Liver (tissue), 9 donors: Measurements from ENCODE around the gene MARCHF6. TPM values are rescaled to one million over a fixed set of nuclear protein-coding genes. Genes with fewer than 3 reads are reported as not detected.

Experiments used
- DNase-seq: peaks from one replicate; pipeline ENCODE4 v3.0.0-alpha.2; 2017; ENCODE audit warnings: low spot score
- H3K27ac ChIP-seq, 2 donors: one replicate each; pipeline ENCODE4 v1.7.0; 2013; ENCODE audit warnings: inconsistent platforms in 2 of 2, low read length in 2 of 2, control low read depth in 1 of 2, low read depth in 1 of 2, mild to moderate bottlenecking in 1 of 2
- H3K27me3 ChIP-seq, 4 donors: one replicate each; pipeline versions ENCODE4 v1.6.1 to v1.7.0; 2013; ENCODE audit warnings: low read length in 3 of 4, inconsistent platforms in 1 of 4, mild to moderate bottlenecking in 1 of 4, moderate library complexity in 1 of 4; ENCODE audit not compliant: control insufficient read depth in 4 of 4, insufficient read depth in 4 of 4
- H3K36me3 ChIP-seq, 4 donors: one replicate each; pipeline versions ENCODE4 v1.6.1 to v1.7.0; 2013; ENCODE audit warnings: low read length in 3 of 4, mild to moderate bottlenecking in 3 of 4, low read depth in 1 of 4, moderate library complexity in 1 of 4; ENCODE audit not compliant: control insufficient read depth in 4 of 4, insufficient read depth in 3 of 4
- H3K4me1 ChIP-seq, 4 donors: one replicate each; pipeline versions ENCODE4 v1.6.1 to v1.7.0; 2013; ENCODE audit warnings: low read length in 3 of 4, mild to moderate bottlenecking in 3 of 4, moderate library complexity in 1 of 4; ENCODE audit not compliant: control insufficient read depth in 4 of 4, insufficient read depth in 4 of 4
- H3K4me3 ChIP-seq, 3 donors: one replicate each; pipeline versions ENCODE4 v1.6.1 to v1.7.0; 2013; ENCODE audit warnings: low read length in 3 of 3, control low read depth in 1 of 3, low read depth in 1 of 3, mild to moderate bottlenecking in 1 of 3
- H3K9ac ChIP-seq, 2 donors: one replicate each; pipeline ENCODE4 v1.7.0; 2013; ENCODE audit warnings: low read length in 2 of 2, mild to moderate bottlenecking in 2 of 2, moderate library complexity in 2 of 2, control low read depth in 1 of 2, low read depth in 1 of 2
- H3K9me3 ChIP-seq, 4 donors: one replicate each; pipeline versions ENCODE4 v1.6.1 to v1.7.0; 2013; ENCODE audit warnings: low read length in 3 of 4; ENCODE audit not compliant: control insufficient read depth in 4 of 4
- CTCF ChIP-seq: fragments of 150-350 bp; IDR thresholded peaks from 2 replicates; pipeline ENCODE4 v1.5.1; 2017; ENCODE audit warnings: improper control_type of control experiment, low read depth, low read length; ENCODE audit not compliant: missing input control
- EGR1 ChIP-seq, 2 donors: IDR thresholded peaks; 2 replicates each; pipeline ENCODE4 v1.6.1; 2016 to 2018; ENCODE audit warnings: antibody characterized with exemption in 2 of 2, low read depth in 2 of 2
- FOXA1 ChIP-seq: IDR thresholded peaks from 2 replicates; pipeline ENCODE4 v1.6.1; 2016; ENCODE audit warnings: antibody characterized with exemption
- FOXA2 ChIP-seq: IDR thresholded peaks from 2 replicates; pipeline ENCODE4 v1.6.1; 2016; ENCODE audit warnings: antibody characterized with exemption
- GABPA ChIP-seq, 2 donors: IDR thresholded peaks in 1 of 2; conservative IDR thresholded peaks in 1 of 2; 2 replicates each; pipeline ENCODE4 v1.6.1; 2016; ENCODE audit warnings: antibody characterized with exemption in 2 of 2, mild to moderate bottlenecking in 1 of 2, moderate library complexity in 1 of 2
- HNF4A ChIP-seq, 2 donors: conservative IDR thresholded peaks; 2 replicates each; pipeline ENCODE4 v1.6.1; 2016; ENCODE audit warnings: antibody characterized with exemption in 2 of 2, mild to moderate bottlenecking in 2 of 2
- HNF4G ChIP-seq: IDR thresholded peaks from 2 replicates; pipeline ENCODE4 v1.6.1; 2016; ENCODE audit warnings: antibody characterized with exemption
- JUND ChIP-seq, 2 donors: IDR thresholded peaks; 2 replicates each; pipeline ENCODE4 v1.6.1; 2016; ENCODE audit warnings: antibody characterized with exemption in 2 of 2
- NR2F2 ChIP-seq: IDR thresholded peaks from 2 replicates; pipeline ENCODE4 v1.6.1; 2016; ENCODE audit warnings: antibody characterized with exemption
- RAD21 ChIP-seq, 2 donors: IDR thresholded peaks; 2 replicates each; pipeline ENCODE4 v1.6.1; 2016; ENCODE audit warnings: antibody characterized with exemption in 2 of 2, mild to moderate bottlenecking in 2 of 2
- RXRA ChIP-seq, 2 donors: IDR thresholded peaks; 2 replicates each; pipeline ENCODE4 v1.6.1; 2017 to 2018; ENCODE audit warnings: antibody characterized with exemption in 2 of 2, mild to moderate bottlenecking in 1 of 2
- SP1 ChIP-seq: IDR thresholded peaks from 2 replicates; pipeline ENCODE4 v1.6.1; 2018; ENCODE audit warnings: antibody characterized with exemption, mild to moderate bottlenecking
- TAF1 ChIP-seq: conservative IDR thresholded peaks from 2 replicates; pipeline ENCODE4 v1.6.1; 2016; ENCODE audit warnings: antibody characterized with exemption, mild to moderate bottlenecking
- YY1 ChIP-seq: IDR thresholded peaks from 2 replicates; pipeline ENCODE4 v1.6.1; 2016; ENCODE audit warnings: antibody characterized with exemption, mild to moderate bottlenecking
- WGBS: extraction: QIAGEN DNeasy Blood & Tissue Kit; methylation state at CpG from one replicate; pipeline ENCODE4 v1.1.7; 2013; 5-methylcytosine and 5-hydroxymethylcytosine counted together
- polyA plus RNA-seq, 2 donors: library from polyadenylated mRNA; stranded (reverse) in 1 of 2; unstranded in 1 of 2; fragments of 200-250 nt in 1 of 2; fragments of >200 nt in 1 of 2; fragmentation: Nextera tagmentation in 1 of 2; extraction: Ambion mirVana in 1 of 2; gene quantifications; one replicate each; pipeline versions ENCODE4 v1.2.1 to v1.2.3, GENCODE V29; 2013 to 2015
- total RNA-seq, 2 donors: library from RNA; depleted of rRNA; stranded (reverse); fragments of >200 nt; gene quantifications; one replicate each; pipeline ENCODE4 v1.2.3, GENCODE V29; 2014
- TF ChIP-seq, protein P1 (sequence below): IDR thresholded peaks from 2 replicates; pipeline ENCODE4 v1.6.1; 2016; ENCODE audit warnings: antibody characterized with exemption
- TF ChIP-seq, protein P2 (sequence below): IDR thresholded peaks from 2 replicates; pipeline ENCODE4 v1.6.1; 2016; ENCODE audit warnings: antibody characterized with exemption
- TF ChIP-seq, protein P3 (sequence below): IDR thresholded peaks from 2 replicates; pipeline ENCODE4 v1.6.1; 2016; ENCODE audit warnings: antibody characterized with exemption
- TF ChIP-seq, protein P4 (sequence below): IDR thresholded peaks from 2 replicates; pipeline ENCODE4 v1.6.1; 2016; ENCODE audit warnings: antibody characterized with exemption, mild to moderate bottlenecking
- donor health status: healthy.
- donor health status: healthy.
- donor health status: healthy.
- donor health status: healthy.
- donor health status: healthy.

The MARCHF6 gene
- total and polyA plus RNA-seq, 4 donors, result 20.6 to 77.7 (median 62.4) TPM

- peaks cover 13 to 43% (median 35%) of the 10 kb centered on the region in 4 donors for H3K4me1 ChIP-seq
- 66% methylated on average over 10 of the region's 10 CpGs for WGBS
- no peaks in the 10 kb centered on the region for H3K36me3 ChIP-seq
- no peaks in the 10 kb centered on the region for H3K27me3 ChIP-seq
- H3K27ac ChIP-seq, result peak overlapping the region; percentile 72 to 87
- TF ChIP-seq FOXA1, result no peak
- no peak for TF ChIP-seq HNF4G
- TF ChIP-seq TAF1, result no peak
- TF ChIP-seq GABPA (IDR thresholded peaks at IDR 0.05 in 1 of 2, conservative IDR thresholded peaks at IDR 0.05 in 1 of 2), result no peak
- TF ChIP-seq RAD21 (IDR thresholded peaks at IDR 0.05), result no peak
- TF ChIP-seq, protein P1, sequence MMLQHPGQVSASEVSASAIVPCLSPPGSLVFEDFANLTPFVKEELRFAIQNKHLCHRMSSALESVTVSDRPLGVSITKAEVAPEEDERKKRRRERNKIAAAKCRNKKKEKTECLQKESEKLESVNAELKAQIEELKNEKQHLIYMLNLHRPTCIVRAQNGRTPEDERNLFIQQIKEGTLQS, result no peak
- TF ChIP-seq RXRA (IDR thresholded peaks at IDR 0.05), result no peak
- no peak for TF ChIP-seq NR2F2
- no peak for TF ChIP-seq FOXA2
- no peak for TF ChIP-seq SP1
- no peak for TF ChIP-seq CTCF
- H3K9ac ChIP-seq, result peak overlapping the region; percentile 27 to 50
- no peaks in the 10 kb centered on the region for H3K9me3 ChIP-seq
- no peak for DNase-seq
- peak overlapping the region; percentile 5 to 25 (median 16) for H3K4me3 ChIP-seq
These were observed 22.8 kb upstream of the MARCHF6 start for GRCh38 chr5:10330511-10331230.

DNA sequence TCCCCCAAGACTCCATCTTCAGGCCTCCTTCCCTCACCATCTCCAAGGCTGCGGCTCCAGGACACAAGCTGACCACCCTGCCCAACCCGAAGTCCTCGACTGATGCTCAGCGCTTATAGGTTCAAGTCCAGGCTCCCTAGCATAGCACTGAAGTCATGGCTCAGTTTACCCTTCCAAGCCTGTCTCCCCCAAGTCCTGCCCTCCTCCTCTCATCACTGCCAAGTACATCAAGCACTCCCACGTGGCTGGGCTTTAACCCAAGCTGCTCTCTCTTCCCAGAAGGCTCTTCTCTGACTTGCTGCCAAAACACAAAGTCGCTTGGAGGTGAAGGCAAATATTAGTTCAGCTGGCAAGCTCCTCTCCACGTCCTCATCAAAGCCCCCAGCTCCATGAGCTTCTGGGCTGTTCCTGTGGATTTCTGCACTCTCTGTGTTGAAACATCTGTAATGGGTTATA lies 22.1 kb upstream of the MARCHF6 start:
- H3K9me3 ChIP-seq, result no peaks in the 10 kb centered on the region
- TF ChIP-seq YY1 (peak; percentile 90), SP1 (peak; percentile 79), EGR1 (IDR thresholded peaks at IDR 0.05; ENCODE audit: low read depth in 2 of 2) (peak in 1 of 2 donors; percentile 69), FOXA1 (peak; percentile 82), JUND (IDR thresholded peaks at IDR 0.05) (peak in 1 of 2 donors; percentile 82), TAF1 (no peak), NR2F2 (no peak), RXRA (IDR thresholded peaks at IDR 0.05) (peak; percentile 85 to 95), RAD21 (IDR thresholded peaks at IDR 0.05) (peak; percentile 51 to 62), HNF4G (peak; percentile 47), GABPA (IDR thresholded peaks at IDR 0.05 in 1 of 2, conservative IDR thresholded peaks at IDR 0.05 in 1 of 2) (peak in 1 of 2 donors; percentile 51), CTCF (no peak), FOXA2 (peak; percentile 76), HNF4A (conservative IDR thresholded peaks at IDR 0.05) (peak; percentile 80 to 87)
- TF ChIP-seq, protein P2, sequence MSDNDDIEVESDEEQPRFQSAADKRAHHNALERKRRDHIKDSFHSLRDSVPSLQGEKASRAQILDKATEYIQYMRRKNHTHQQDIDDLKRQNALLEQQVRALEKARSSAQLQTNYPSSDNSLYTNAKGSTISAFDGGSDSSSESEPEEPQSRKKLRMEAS, result peak; percentile 93
- TF ChIP-seq, protein P3, sequence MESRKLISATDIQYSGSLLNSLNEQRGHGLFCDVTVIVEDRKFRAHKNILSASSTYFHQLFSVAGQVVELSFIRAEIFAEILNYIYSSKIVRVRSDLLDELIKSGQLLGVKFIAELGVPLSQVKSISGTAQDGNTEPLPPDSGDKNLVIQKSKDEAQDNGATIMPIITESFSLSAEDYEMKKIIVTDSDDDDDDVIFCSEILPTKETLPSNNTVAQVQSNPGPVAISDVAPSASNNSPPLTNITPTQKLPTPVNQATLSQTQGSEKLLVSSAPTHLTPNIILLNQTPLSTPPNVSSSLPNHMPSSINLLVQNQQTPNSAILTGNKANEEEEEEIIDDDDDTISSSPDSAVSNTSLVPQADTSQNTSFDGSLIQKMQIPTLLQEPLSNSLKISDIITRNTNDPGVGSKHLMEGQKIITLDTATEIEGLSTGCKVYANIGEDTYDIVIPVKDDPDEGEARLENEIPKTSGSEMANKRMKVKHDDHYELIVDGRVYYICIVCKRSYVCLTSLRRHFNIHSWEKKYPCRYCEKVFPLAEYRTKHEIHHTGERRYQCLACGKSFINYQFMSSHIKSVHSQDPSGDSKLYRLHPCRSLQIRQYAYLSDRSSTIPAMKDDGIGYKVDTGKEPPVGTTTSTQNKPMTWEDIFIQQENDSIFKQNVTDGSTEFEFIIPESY, result peak; percentile 90
- TF ChIP-seq, protein P4, sequence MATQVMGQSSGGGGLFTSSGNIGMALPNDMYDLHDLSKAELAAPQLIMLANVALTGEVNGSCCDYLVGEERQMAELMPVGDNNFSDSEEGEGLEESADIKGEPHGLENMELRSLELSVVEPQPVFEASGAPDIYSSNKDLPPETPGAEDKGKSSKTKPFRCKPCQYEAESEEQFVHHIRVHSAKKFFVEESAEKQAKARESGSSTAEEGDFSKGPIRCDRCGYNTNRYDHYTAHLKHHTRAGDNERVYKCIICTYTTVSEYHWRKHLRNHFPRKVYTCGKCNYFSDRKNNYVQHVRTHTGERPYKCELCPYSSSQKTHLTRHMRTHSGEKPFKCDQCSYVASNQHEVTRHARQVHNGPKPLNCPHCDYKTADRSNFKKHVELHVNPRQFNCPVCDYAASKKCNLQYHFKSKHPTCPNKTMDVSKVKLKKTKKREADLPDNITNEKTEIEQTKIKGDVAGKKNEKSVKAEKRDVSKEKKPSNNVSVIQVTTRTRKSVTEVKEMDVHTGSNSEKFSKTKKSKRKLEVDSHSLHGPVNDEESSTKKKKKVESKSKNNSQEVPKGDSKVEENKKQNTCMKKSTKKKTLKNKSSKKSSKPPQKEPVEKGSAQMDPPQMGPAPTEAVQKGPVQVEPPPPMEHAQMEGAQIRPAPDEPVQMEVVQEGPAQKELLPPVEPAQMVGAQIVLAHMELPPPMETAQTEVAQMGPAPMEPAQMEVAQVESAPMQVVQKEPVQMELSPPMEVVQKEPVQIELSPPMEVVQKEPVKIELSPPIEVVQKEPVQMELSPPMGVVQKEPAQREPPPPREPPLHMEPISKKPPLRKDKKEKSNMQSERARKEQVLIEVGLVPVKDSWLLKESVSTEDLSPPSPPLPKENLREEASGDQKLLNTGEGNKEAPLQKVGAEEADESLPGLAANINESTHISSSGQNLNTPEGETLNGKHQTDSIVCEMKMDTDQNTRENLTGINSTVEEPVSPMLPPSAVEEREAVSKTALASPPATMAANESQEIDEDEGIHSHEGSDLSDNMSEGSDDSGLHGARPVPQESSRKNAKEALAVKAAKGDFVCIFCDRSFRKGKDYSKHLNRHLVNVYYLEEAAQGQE, result peak; percentile 87
- TF ChIP-seq, protein P1, result no peak
- H3K9ac ChIP-seq, result peak overlapping the region in 1 of 2 donors; percentile 64
- H3K4me1 ChIP-seq, result peaks cover 13 to 48% (median 38%) of the 10 kb centered on the region in 4 donors
- H3K27ac ChIP-seq, result peak overlapping the region; percentile 87
- 41% methylated on average over 7 of the region's 7 CpGs for WGBS
- no peaks in the 10 kb centered on the region for H3K27me3 ChIP-seq
- H3K36me3 ChIP-seq, result no peaks in the 10 kb centered on the region
- DNase-seq, result peak; percentile 54
- no peak overlapping the region for H3K4me3 ChIP-seq
